ENCODE measurements around the gene TNP2.
A peak's percentile ranks its signal among the peaks of the same experiment; 100 is the strongest.

TNP2 gene

GRCh38 chr16:11265124-11265523, 4.0 kb downstream of the TNP2 start:
- Histone ChIP-seq H3K9me2 (replicated peaks; ENCODE audit: control insufficient read depth, low read length) (no peaks in the 10 kb centered on the region), H3K27me3 (ENCODE audit: control insufficient read depth, low read length) (no peaks in the 10 kb centered on the region), H3F3A (ENCODE audit: control insufficient read depth, insufficient read depth) (no peaks in the 10 kb centered on the region), H3K79me2 (ENCODE audit: control insufficient read depth, low read length) (no peaks in the 10 kb centered on the region), H3K4me2 (ENCODE audit: low read length) (no peak overlapping the region), H3K27ac (ENCODE audit: low read depth, low read length) (no peak overlapping the region), H3K4me3 (ENCODE audit: low read length) (no peak overlapping the region), H3K9me3 (ENCODE audit: control insufficient read depth, insufficient read depth, low read length) (no peaks in the 10 kb centered on the region), H3K36me3 (ENCODE audit: control insufficient read depth, low read length) (no peaks in the 10 kb centered on the region), H4K20me1 (ENCODE audit: control insufficient read depth, insufficient read depth, low read depth, low read length) (no peaks in the 10 kb centered on the region), H3K4me1 (ENCODE audit: control insufficient read depth, low read length) (peaks cover 22% of the 10 kb centered on the region)
- no peak for TF ChIP-seq CTCF (IDR thresholded peaks at IDR 0.05; ENCODE audit: low read depth, low read length, poor library complexity, severe bottlenecking)
- no peak for TF ChIP-seq EZH2phosphoT487 (IDR thresholded peaks at IDR 0.05; ENCODE audit: borderline replicate concordance, low read length)

GRCh38 chr16:11264155-11264832, 4.8 kb downstream of the TNP2 start:
- Histone ChIP-seq H3K27ac (ENCODE audit: low read depth, low read length) (no peak overlapping the region), H3K36me3 (ENCODE audit: control insufficient read depth, low read length) (no peaks in the 10 kb centered on the region), H3K4me1 (ENCODE audit: control insufficient read depth, low read length) (peaks cover 22% of the 10 kb centered on the region), H3K9me2 (replicated peaks; ENCODE audit: control insufficient read depth, low read length) (no peaks in the 10 kb centered on the region), H3K4me3 (ENCODE audit: low read length) (peak overlapping the region; percentile 14), H3F3A (ENCODE audit: control insufficient read depth, insufficient read depth) (no peaks in the 10 kb centered on the region), H3K4me2 (ENCODE audit: low read length) (peak overlapping the region; percentile 45), H3K79me2 (ENCODE audit: control insufficient read depth, low read length) (no peaks in the 10 kb centered on the region), H3K9me3 (ENCODE audit: control insufficient read depth, insufficient read depth, low read length) (no peaks in the 10 kb centered on the region), H4K20me1 (ENCODE audit: control insufficient read depth, insufficient read depth, low read depth, low read length) (no peaks in the 10 kb centered on the region), H3K27me3 (ENCODE audit: control insufficient read depth, low read length) (no peaks in the 10 kb centered on the region)
- TF ChIP-seq CTCF (IDR thresholded peaks at IDR 0.05; ENCODE audit: low read depth, low read length, poor library complexity, severe bottlenecking) (no peak), EZH2phosphoT487 (IDR thresholded peaks at IDR 0.05; ENCODE audit: borderline replicate concordance, low read length) (no peak)

- Histone ChIP-seq H3K9me2 (replicated peaks; ENCODE audit: control insufficient read depth, low read length) (no peaks in the 10 kb centered on the region), H3K27me3 (ENCODE audit: control insufficient read depth, low read length) (peaks cover 3% of the 10 kb centered on the region), H3K4me2 (ENCODE audit: low read length) (peak overlapping the region; percentile 45), H3K9me3 (ENCODE audit: control insufficient read depth, insufficient read depth, low read length) (no peaks in the 10 kb centered on the region), H4K20me1 (ENCODE audit: control insufficient read depth, insufficient read depth, low read depth, low read length) (no peaks in the 10 kb centered on the region), H3K79me2 (ENCODE audit: control insufficient read depth, low read length) (no peaks in the 10 kb centered on the region), H3K4me3 (ENCODE audit: low read length) (peak overlapping the region; percentile 14), H3K27ac (ENCODE audit: low read depth, low read length) (no peak overlapping the region), H3K36me3 (ENCODE audit: control insufficient read depth, low read length) (no peaks in the 10 kb centered on the region), H3K4me1 (ENCODE audit: control insufficient read depth, low read length) (peaks cover 25% of the 10 kb centered on the region), H3F3A (ENCODE audit: control insufficient read depth, insufficient read depth) (no peaks in the 10 kb centered on the region)
- no peak for TF ChIP-seq CTCF (IDR thresholded peaks at IDR 0.05; ENCODE audit: low read depth, low read length, poor library complexity, severe bottlenecking)
- TF ChIP-seq EZH2phosphoT487 (IDR thresholded peaks at IDR 0.05; ENCODE audit: borderline replicate concordance, low read length) = no peak
These were observed 5.4 kb downstream of the TNP2 start for GRCh38 chr16:11263737-11264136.
